Keratinocyte (primary cell): ENCODE data around the gene TUBA4B. TPM values are rescaled to one million over a fixed set of nuclear protein-coding genes. Genes with fewer than 3 reads are reported as not detected.

ENCODE experiments used
- DNase-seq: peaks from one replicate; pipeline ENCODE4 v3.0.0-alpha.2; 2011; ENCODE audit warnings: low read depth, missing footprints, low spot score
- FAIRE-seq: peaks from 2 replicates; lab custom pipeline; 2011; peaks lifted over from hg19 to GRCh38; lab: Jason Lieb, UNC
- H2AFZ ChIP-seq: 2 replicates; pipeline ENCODE4 v1.6.0; 2012; ENCODE audit warnings: low read length, control low read depth, inconsistent platforms; ENCODE audit not compliant: control insufficient read depth
- H3K27ac ChIP-seq: 2 replicates; pipeline ENCODE4 v1.5.1; 2011; ENCODE audit warnings: low read length; ENCODE audit not compliant: control insufficient read depth, insufficient read depth
- H3K27me3 ChIP-seq: 3 replicates; pipeline ENCODE4 v1.6.0; 2011; ENCODE audit warnings: low read length; ENCODE audit not compliant: control insufficient read depth, insufficient read depth; ENCODE audit errors: extremely low read depth
- H3K36me3 ChIP-seq, 2 experiments: 2 replicates in 1 of 2; 3 replicates in 1 of 2; pipeline ENCODE4 v1.5.1; 2011; ENCODE audit warnings: low read length in 2 of 2, mild to moderate bottlenecking in 1 of 2; ENCODE audit not compliant: control insufficient read depth in 2 of 2, insufficient read depth in 2 of 2; ENCODE audit errors: extremely low read depth in 1 of 2
- H3K4me1 ChIP-seq: 3 replicates; pipeline ENCODE4 v1.5.1; 2011; ENCODE audit warnings: low read length; ENCODE audit not compliant: control insufficient read depth, insufficient read depth; ENCODE audit errors: extremely low read depth
- H3K4me2 ChIP-seq: 3 replicates; pipeline ENCODE4 v1.6.0; 2011; ENCODE audit warnings: low read depth, low read length; ENCODE audit not compliant: control insufficient read depth, insufficient read depth; ENCODE audit errors: extremely low read depth
- H3K4me3 ChIP-seq, 3 experiments: fragments of 200-600 bp in 1 of 3; sonication (generic) in 1 of 3; 2 replicates in 2 of 3; 3 replicates in 1 of 3; pipeline ENCODE4 v1.5.1; 2011 to 2016; ENCODE audit warnings: low read length in 3 of 3, mild to moderate bottlenecking in 3 of 3, control low read depth in 2 of 3, inconsistent platforms in 1 of 3, low read depth in 1 of 3, mixed read lengths in 1 of 3, mixed run types in 1 of 3, moderate library complexity in 1 of 3; ENCODE audit not compliant: control insufficient read depth in 2 of 3, insufficient read depth in 2 of 3; ENCODE audit errors: extremely low read depth in 1 of 3
- H3K79me2 ChIP-seq: 2 replicates; pipeline ENCODE4 v1.6.0; 2012; ENCODE audit warnings: low read length; ENCODE audit not compliant: control insufficient read depth, insufficient read depth
- H3K9ac ChIP-seq: 3 replicates; pipeline ENCODE4 v1.6.0; 2011; ENCODE audit warnings: low read length; ENCODE audit not compliant: control insufficient read depth, insufficient read depth; ENCODE audit errors: extremely low read depth
- H3K9me1 ChIP-seq: 3 replicates; pipeline ENCODE4 v1.6.0; 2011; ENCODE audit warnings: low read length; ENCODE audit not compliant: control insufficient read depth, insufficient read depth; ENCODE audit errors: extremely low read depth
- H3K9me3 ChIP-seq: 2 replicates; pipeline ENCODE4 v1.5.1; 2012; ENCODE audit warnings: low read depth, low read length; ENCODE audit not compliant: control insufficient read depth
- H4K20me1 ChIP-seq: 3 replicates; pipeline ENCODE4 v1.6.0; 2011; ENCODE audit warnings: low read length; ENCODE audit not compliant: control insufficient read depth, insufficient read depth; ENCODE audit errors: extremely low read depth
- CTCF ChIP-seq, 3 experiments: IDR thresholded peaks in 1 of 3; conservative IDR thresholded peaks in 1 of 3; optimal IDR thresholded peaks in 1 of 3; 2 replicates in 2 of 3; 3 replicates in 1 of 3; pipeline versions ENCODE3 to v1.5.1; 2011; ENCODE audit warnings: low read length in 3 of 3, mild to moderate bottlenecking in 3 of 3, moderate library complexity in 2 of 3, control low read depth in 1 of 3, inconsistent platforms in 1 of 3; ENCODE audit not compliant: insufficient read depth in 2 of 3; ENCODE audit errors: extremely low read depth in 1 of 3
- EZH2 ChIP-seq: IDR thresholded peaks from one replicate; pipeline ENCODE4 v1.6.1; 2012; ENCODE audit warnings: inconsistent platforms, mild to moderate bottlenecking, low read length, moderate library complexity
- dilution Hi-C: fragments of 300-500 bp; cut with MboI; formaldehyde crosslinking; loops from one replicate; pipeline ENCODE4 v1.7.0; 2020; ENCODE audit warnings: low sequenced_read_pairs; ENCODE audit not compliant: extremely low pct_ligation_motif_present
- polyA plus RNA-seq, 5 experiments: library from polyadenylated mRNA; depleted of rRNA in 3 of 5; stranded (reverse) in 3 of 5; stranded (forward) in 1 of 5; unstranded in 1 of 5; fragments of >200 nt; gene quantifications; 1 replicate in 1 of 5; 2 replicates in 3 of 5; 3 replicates in 1 of 5; pipeline versions ENCODE4 v1.2.1 to v1.2.3, GENCODE V29; 2011 to 2012; ENCODE audit warnings: missing spikeins in 2 of 5, low read depth in 1 of 5, low replicate concordance in 1 of 5

The TUBA4B gene
- polyA plus RNA-seq, 1 donor (not counting 4 experiments of a cell fraction or from before 2014, with no cell fraction given), result not detected

- peak overlapping the region in 2 of 3 experiments; percentile 3 to 38 for H3K4me3 ChIP-seq
- no peak overlapping the region for H2AFZ ChIP-seq
- no peaks in the 10 kb centered on the region for H3K27me3 ChIP-seq
- peaks cover 68% of the 10 kb centered on the region for H3K4me1 ChIP-seq
- peak overlapping the region; percentile 69 for H3K9ac ChIP-seq
- no peak for FAIRE-seq
- DNase-seq, result no peak
- H3K4me2 ChIP-seq, result peak overlapping the region; percentile 78
- no peaks in the 10 kb centered on the region for H3K9me1 ChIP-seq
- peaks cover 60% of the 10 kb centered on the region for H3K79me2 ChIP-seq
- peak overlapping the region; percentile 88 for H3K27ac ChIP-seq
- TF ChIP-seq EZH2, result no peak
- no peak for TF ChIP-seq CTCF (optimal IDR thresholded peaks at IDR 0.05 in 1 of 3, IDR thresholded peaks at IDR 0.05 in 1 of 3, conservative IDR thresholded peaks at IDR 0.05 in 1 of 3; ENCODE audit: extremely low read depth in 1 of 3, insufficient read depth in 2 of 3, low read length in 3 of 3)
- no peaks in the 10 kb centered on the region for H3K9me3 ChIP-seq
- peaks cover 31 to 39% of the 10 kb centered on the region in 2 experiments for H3K36me3 ChIP-seq
- dilution Hi-C loops, result no loop called here
- peaks cover 5% of the 10 kb centered on the region for H4K20me1 ChIP-seq
These were observed 4.2 kb upstream of the TUBA4B start for GRCh38 chr2:219248845-219249202.

- TF ChIP-seq CTCF (optimal IDR thresholded peaks at IDR 0.05 in 1 of 3, IDR thresholded peaks at IDR 0.05 in 1 of 3, conservative IDR thresholded peaks at IDR 0.05 in 1 of 3; ENCODE audit: extremely low read depth in 1 of 3, insufficient read depth in 2 of 3, low read length in 3 of 3), result peak in 1 of 3 experiments; percentile 11
- no peak for TF ChIP-seq EZH2
- Histone ChIP-seq H2AFZ (no peak overlapping the region), H3K4me1 (peaks cover 65% of the 10 kb centered on the region), H3K9me3 (no peaks in the 10 kb centered on the region), H3K9ac (peak overlapping the region; percentile 69), H4K20me1 (peaks cover 5% of the 10 kb centered on the region), H3K27me3 (no peaks in the 10 kb centered on the region), H3K79me2 (peaks cover 60% of the 10 kb centered on the region), H3K4me2 (peak overlapping the region; percentile 78), H3K36me3 (peaks cover 31 to 39% of the 10 kb centered on the region in 2 experiments), H3K27ac (peak overlapping the region; percentile 88), H3K9me1 (no peaks in the 10 kb centered on the region), H3K4me3 (peak overlapping the region; percentile 21 to 43 (median 40))
- DNase-seq (peak; percentile 81), FAIRE-seq (peak; percentile 86)
- dilution Hi-C loops, result no loop called here
These were observed 3.7 kb upstream of the TUBA4B start for GRCh38 chr2:219249203-219249980.
